SK-N-MC (cell line): ENCODE results near the gene MIER2.

Source experiments
- EZH2 ChIP-seq: fragments of 200-600 bp; sonication (generic); IDR thresholded peaks from one replicate; pipeline ENCODE4 v1.6.1; 2017; ENCODE audit warnings: antibody characterized with exemption
- POLR2AphosphoS5 ChIP-seq: IDR thresholded peaks from 2 replicates; pipeline ENCODE4 v1.6.1; 2012; ENCODE audit warnings: mild to moderate bottlenecking, low read depth, low read length, borderline replicate concordance

DNA sequence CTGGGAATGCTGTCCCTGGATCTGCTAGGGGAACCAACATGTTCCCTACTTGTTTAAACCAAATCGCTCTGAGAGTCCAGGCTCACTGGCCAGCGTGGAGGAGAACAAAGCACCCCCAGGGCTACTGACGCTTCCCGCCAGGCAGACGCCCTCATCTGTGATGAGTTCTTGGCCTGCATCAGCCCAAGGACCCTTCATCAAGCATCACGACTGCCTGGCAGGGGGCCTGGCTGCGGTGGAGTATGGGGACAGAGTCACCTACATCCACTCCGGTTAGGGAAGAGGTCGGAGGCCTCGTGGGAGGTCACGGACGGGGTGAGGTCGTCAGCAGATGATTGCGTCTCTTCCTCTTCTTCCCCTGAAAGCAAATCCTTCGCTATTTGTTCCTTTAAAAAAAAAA is 17.7 kb downstream of the MIER2 start:
- TF ChIP-seq POLR2AphosphoS5 = no peak
- TF ChIP-seq EZH2 = no peak
